NCI-H146 treated with DMSO at 0.1 percent for 48 hours (cell line): ENCODE data around the gene MRPS18A.

ENCODE experiments used
- DNase-seq: peaks from one replicate; lab custom pipeline; 2025; ENCODE audit not compliant: unreplicated experiment; lab: John Stamatoyannopoulos, UW

Gene MRPS18A

GRCh38 chr6:43699564-43700186, 12.1 kb upstream of the MRPS18A start:
- peak; percentile 94 for DNase-seq

- DNase-seq, result peak; percentile 63
Measured at GRCh38 chr6:43698584-43699349, 11.2 kb upstream of the MRPS18A start.

GRCh38 chr6:43697421-43697820, 9.8 kb upstream of the MRPS18A start:
- DNase-seq, result no peak

DNA sequence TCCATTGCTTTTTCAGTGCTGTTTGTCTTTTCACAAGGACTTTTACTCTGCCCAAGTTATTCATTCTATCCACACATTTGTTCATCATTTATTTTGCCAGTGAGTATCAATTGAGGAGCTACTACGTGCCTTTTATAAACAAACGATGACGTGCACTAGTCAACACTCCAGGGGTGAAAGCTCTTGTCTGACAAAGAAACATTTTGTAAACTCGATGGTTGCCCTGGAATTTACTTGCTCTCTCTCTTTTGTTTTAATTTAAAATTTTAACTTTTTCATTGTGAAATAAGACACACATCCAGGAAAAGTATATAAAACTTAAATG, 8.3 kb upstream of the MRPS18A start:
- DNase-seq, result no peak

GRCh38 chr6:43695215-43695966, 7.8 kb upstream of the MRPS18A start:
- DNase-seq, result peak; percentile 97

DNA sequence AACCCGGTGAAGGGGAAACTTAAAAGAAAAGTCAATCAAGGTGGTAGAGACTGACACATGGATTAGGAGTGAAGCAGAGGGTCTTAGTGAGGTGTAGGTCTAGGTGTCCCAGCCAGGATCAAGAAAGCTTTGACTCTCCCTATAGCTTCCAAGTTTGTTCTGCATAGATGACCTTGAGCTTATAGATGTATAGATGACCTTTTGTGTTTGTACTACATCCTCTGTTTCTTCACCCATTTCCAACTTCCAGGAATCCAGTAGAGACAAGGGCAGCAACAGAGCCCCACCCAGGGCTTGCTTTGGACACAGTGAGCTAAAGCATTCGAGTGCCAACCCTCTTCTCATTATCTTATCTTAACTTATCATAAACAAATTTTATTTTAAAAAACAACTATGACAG, 1.8 kb upstream of the MRPS18A start:
- no peak for DNase-seq

DNA sequence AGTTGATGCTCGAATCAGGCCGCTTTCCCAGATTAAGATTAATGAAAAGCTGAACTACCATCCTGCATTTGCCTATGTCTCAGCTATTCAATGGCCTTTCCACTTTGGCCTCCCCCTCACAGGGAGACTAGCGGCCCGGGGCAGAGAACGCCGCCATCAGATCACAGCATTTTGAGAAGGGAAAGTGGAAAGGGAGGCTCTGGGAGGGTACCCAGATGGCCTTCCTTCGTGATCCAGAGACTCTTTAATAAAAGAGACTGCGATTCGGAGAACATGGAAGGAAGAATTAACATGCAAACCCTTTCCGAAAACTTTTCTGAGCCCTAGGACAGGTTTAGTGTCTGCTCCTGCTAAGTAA, 533 bp downstream of the MRPS18A start:
- DNase-seq, result no peak

- DNase-seq, result no peak
Measured at GRCh38 chr6:43683708-43684455, 3.7 kb downstream of the MRPS18A start.

- DNase-seq, result no peak
Measured at GRCh38 chr6:43682724-43683429, 4.7 kb downstream of the MRPS18A start.

DNA sequence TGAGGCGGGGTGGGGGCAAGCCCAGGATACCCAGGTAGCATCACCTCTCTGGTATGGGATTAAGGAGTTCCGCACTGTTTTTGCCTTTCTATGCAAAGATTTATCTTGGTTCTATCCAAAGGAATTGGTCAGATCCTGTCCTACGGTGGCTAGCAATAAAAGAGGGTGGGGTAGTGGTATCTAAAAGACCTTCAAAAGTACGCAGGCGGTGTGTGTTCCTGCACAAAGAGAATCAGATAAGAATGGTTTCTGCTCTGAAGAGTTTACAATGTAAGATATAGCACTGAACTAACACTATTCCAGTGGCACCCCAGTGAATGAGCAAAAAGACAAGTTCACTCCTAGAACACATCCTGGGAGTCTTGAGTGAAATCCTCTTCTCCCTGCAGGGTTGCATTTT, 6.3 kb downstream of the MRPS18A start:
- no peak for DNase-seq

- no peak for DNase-seq
Measured at GRCh38 chr6:43680308-43681200, 7.0 kb downstream of the MRPS18A start.

GRCh38 chr6:43679057-43679456, 8.5 kb downstream of the MRPS18A start:
- no peak for DNase-seq

GRCh38 chr6:43678341-43678740, 9.2 kb downstream of the MRPS18A start:
- no peak for DNase-seq

DNA sequence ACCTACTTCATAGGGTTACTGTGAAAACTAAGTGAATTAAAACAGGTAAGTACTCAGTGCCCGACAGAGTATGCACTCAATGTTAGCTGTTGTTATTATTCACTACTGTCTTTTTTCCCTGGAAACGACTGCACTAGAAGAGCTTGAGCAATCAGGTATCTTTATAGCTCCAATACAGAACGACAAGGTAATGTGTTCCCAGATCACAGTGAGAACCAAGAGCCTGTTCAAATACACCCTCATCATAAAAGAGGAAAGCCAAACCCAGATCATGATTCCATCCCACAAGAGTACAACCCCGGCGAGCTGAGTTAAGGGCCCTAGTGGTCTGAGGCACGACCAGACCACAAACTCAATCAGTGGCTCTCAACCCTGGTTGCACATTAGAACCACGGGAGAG, 9.8 kb downstream of the MRPS18A start:
- no peak for DNase-seq

DNA sequence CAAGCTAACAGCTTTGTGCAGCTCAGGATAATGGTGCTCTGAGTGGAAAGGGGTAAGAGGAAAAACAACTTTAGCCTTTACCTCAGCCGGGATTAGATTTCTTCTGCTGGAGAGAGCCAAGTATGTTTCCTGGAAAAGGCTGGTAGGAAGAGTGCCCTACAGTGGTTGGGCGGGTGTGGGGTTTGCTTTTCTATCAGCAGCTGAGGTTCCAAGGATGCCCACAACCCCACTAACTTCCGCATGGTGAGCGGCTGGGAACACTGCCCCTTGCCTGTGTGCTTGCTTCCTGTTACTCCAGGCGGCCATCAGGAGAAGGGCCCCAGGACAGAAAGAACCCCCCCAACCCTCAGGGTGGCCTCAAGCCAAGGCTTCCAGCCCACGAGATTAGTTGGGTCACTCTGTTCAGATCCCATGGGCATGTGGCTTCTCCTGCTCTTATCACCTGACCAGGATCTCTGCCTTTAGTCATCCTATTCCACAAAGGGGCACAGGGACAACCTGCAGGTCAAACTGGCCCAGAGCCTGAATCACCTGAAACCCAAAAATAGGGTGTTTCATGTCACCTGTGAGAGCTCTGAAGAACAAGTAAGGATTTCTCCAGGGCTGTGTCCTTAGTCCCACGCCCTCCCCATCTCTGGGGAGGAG, 10.5 kb downstream of the MRPS18A start:
- DNase-seq, result no peak

DNA sequence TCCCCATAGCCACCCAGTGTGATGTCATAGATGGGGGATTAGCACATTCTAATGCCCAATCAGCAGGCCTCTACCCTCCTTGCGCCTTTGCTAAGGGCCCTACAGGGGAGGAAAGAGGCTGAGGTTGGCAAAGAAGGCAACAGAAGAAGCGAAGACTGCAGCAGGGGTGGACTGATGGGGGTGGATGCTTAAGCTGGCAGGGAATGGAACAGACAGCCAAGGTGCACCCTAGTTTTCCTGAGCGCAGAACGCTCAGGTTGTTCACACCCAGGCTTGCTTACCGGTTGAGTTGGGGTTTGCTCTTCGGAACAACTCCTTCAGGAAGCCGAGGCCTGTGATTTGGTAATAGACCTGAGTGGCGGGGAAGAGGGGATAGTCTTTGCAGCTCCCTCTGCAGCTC, 12.7 kb downstream of the MRPS18A start:
- no peak for DNase-seq

DNA sequence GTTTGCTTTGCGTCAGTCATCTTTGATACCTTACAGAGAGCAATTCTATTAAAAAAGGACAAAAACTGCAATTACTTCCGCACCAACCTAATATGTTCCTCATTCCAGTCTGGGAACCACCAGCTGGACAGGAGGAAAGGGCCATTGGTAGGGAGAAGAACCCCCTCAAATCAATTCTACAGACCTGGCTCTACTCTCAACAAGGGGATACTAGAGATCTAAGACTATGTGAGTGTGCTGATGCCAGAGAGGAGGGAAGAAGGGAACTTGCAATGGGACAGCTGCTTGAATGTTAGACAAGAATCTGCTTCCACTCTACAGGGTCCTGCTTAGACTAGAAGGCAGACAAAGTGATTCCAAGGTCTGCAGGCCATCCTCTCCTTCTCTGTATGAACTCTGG, 13.3 kb downstream of the MRPS18A start:
- DNase-seq, result no peak

DNA sequence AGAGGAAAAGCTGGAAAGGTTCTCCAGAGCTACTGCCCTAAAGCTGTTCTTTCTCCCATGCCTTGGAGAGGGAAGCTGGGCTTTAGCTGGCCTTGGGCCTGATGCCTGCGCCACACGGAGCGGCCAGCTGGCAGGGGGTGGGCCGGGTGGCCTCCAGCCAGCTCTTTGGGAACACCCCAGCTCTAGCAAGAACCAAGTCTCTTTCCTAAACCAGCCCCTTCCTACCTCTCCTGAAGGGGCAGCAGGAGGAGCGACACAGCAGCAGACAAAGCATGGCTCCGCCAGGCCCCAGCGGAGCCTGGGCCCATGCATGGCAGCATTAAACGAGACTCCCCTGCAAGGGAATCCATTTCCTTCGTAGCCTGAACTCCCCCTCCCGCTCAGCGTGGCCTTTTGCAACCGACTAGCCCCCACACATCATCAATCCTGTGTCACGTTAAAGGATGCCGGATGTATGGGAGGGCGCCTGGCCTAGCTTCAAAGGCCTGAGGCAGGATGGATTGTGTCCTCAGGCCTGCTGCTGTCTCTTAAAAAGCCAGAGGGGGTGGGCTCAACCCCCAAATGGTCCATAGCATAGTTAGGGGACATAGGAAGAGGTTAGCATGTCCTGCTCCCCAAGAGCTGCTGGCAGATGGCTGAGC, 14.0 kb downstream of the MRPS18A start:
- DNase-seq, result no peak
